ENCODE results near the gene MORN1.

Gene MORN1

DNA sequence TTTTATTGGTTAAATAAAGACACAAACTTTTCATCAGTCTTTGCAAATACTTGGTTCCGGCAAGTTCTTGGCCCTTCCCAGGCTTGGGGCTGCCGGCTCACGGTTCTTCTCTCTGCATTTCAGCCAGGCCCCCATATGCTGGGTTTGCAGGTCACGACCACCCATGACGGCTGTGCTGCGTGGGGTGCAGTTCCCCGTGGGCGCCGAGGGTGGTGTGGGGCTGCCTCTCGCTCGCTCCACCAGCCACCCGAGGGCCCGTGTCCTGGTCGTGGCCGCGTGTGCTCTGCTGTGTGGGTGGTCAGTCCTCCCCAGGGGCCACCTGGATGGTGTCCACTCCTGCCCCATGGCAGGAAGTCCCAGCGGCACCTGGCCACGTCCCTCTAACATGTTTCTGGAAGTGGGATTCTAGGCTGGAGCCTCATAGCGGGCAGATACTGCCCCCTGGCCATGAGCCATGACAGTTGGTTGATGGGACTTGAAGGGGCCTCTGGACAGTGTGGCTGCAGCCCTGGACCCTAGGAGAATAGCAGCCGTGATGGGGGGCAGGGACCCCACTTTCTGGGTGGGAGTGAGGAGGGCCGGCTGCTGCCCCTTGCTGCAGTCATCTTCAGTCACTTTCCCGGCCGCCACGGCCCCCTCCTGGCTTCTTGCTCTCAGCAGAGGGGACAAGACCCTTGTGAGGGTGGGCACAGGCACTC, 117.0 kb downstream of the MORN1 start:
- Histone ChIP-seq H3K23ac (ENCODE audit: low read length in 2 of 2) (no peak overlapping the region), H3K4ac (ENCODE audit: low read depth in 1 of 2, low read length in 2 of 2) (peak overlapping the region in 1 of 2 experiments; percentile 49), H3K4me3 (ENCODE audit: insufficient read depth in 1 of 2, low read depth in 1 of 2, low read length in 2 of 2) (no peak overlapping the region), H2BK12ac (ENCODE audit: low read length in 2 of 2) (peak overlapping the region; percentile 31 to 45), H3K9ac (ENCODE audit: low read length) (no peak overlapping the region), H3K27me3 (ENCODE audit: control insufficient read depth in 1 of 2, insufficient read depth in 1 of 2, low read length in 2 of 2) (no peaks in the 10 kb centered on the region), H4K91ac (ENCODE audit: low read length) (peak overlapping the region; percentile 28), H4K8ac (ENCODE audit: low read length) (no peak overlapping the region), H3K14ac (ENCODE audit: low read length in 2 of 2) (no peak overlapping the region), H2AK5ac (ENCODE audit: low read length, severe bottlenecking) (no peak overlapping the region), H3K4me2 (ENCODE audit: low read length, poor library complexity, severe bottlenecking) (no peak overlapping the region), H2AFZ (ENCODE audit: low read depth, low read length) (no peak overlapping the region), H3K79me1 (replicated peaks; ENCODE audit: low read length, poor library complexity, severe bottlenecking) (peaks cover 2% of the 10 kb centered on the region), H2BK15ac (ENCODE audit: low read depth, poor library complexity, severe bottlenecking) (no peak overlapping the region), H3K27ac (ENCODE audit: low read length, poor library complexity, severe bottlenecking) (no peak overlapping the region), H2BK5ac (ENCODE audit: low read depth, low read length, poor library complexity, severe bottlenecking) (no peak overlapping the region), H3K4me1 (ENCODE audit: control insufficient read depth, insufficient read depth, low read depth, low read length) (peaks cover 85% of the 10 kb centered on the region), H3K36me3 (ENCODE audit: control insufficient read depth in 1 of 2, insufficient read depth in 2 of 2, low read depth in 1 of 2, low read length in 2 of 2) (peaks cover 9 to 37% of the 10 kb centered on the region in 2 experiments), H2BK120ac (ENCODE audit: low read depth, low read length) (no peak overlapping the region), H3K18ac (ENCODE audit: low read depth in 1 of 2, low read length in 2 of 2) (peak overlapping the region; percentile 29 to 38), H3K9me3 (ENCODE audit: control insufficient read depth, low read length) (peaks cover 6% of the 10 kb centered on the region)
- DNase-seq: no peak
- WGBS: 95% methylated on average over 22 of the region's 24 CpGs

DNA sequence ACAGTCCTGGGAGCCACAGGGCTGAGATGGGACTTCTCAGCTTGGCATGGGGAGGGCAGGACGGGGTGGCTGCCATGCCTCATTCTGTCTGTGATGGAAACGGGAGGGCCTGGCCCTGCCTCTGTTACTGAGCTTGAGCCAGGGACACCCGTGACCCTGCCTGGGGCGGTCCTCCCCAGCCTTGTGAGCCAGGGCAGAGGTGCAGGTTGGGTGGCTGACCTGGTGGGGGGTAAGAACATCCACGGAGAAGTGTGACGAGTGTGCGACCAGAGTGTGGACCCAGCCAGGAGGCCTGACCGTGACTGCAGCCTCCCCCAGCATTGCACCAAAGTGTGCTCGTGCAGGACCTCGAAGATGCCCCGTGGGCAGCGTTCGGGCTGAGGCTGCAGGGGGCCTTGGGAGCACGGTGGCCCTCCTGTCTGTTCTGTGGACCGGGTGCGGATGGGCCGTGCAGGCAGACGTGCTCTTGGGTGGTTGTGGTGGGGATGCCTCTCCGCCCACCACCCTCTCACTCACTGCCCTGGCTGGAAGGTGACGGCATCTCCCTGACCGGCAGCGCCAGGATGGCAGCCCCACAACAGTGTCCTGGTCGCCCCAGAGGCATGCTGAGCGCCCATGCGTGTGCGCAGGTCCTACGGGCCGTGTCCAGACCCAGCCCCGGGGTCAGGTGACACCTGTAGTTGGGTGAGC, 117.8 kb downstream of the MORN1 start:
- WGBS: 95% methylated on average over 27 of the region's 29 CpGs
- no peak overlapping the region for H3K4me2 ChIP-seq (ENCODE audit: low read length, poor library complexity, severe bottlenecking)
- H2AFZ ChIP-seq (ENCODE audit: low read depth, low read length): no peak overlapping the region
- H2BK120ac ChIP-seq (ENCODE audit: low read depth, low read length): no peak overlapping the region
- H3K36me3 ChIP-seq (ENCODE audit: control insufficient read depth in 1 of 2, insufficient read depth in 2 of 2, low read depth in 1 of 2, low read length in 2 of 2): peaks cover 9 to 37% of the 10 kb centered on the region in 2 experiments
- no peak overlapping the region for H2BK15ac ChIP-seq (ENCODE audit: low read depth, poor library complexity, severe bottlenecking)
- no peak overlapping the region for H2AK5ac ChIP-seq (ENCODE audit: low read length, severe bottlenecking)
- H3K27ac ChIP-seq (ENCODE audit: low read length, poor library complexity, severe bottlenecking): no peak overlapping the region
- H3K9me3 ChIP-seq (ENCODE audit: control insufficient read depth, low read length): peaks cover 6% of the 10 kb centered on the region
- H4K8ac ChIP-seq (ENCODE audit: low read length): no peak overlapping the region
- peak overlapping the region in 1 of 2 experiments; percentile 7 for H2BK12ac ChIP-seq (ENCODE audit: low read length in 2 of 2)
- no peak overlapping the region for H3K23ac ChIP-seq (ENCODE audit: low read length in 2 of 2)
- peak overlapping the region in 1 of 2 experiments; percentile 26 for H3K18ac ChIP-seq (ENCODE audit: low read depth in 1 of 2, low read length in 2 of 2)
- no peak overlapping the region for H3K14ac ChIP-seq (ENCODE audit: low read length in 2 of 2)
- H3K9ac ChIP-seq (ENCODE audit: low read length): no peak overlapping the region
- DNase-seq: no peak
- no peak overlapping the region for H2BK5ac ChIP-seq (ENCODE audit: low read depth, low read length, poor library complexity, severe bottlenecking)
- peak overlapping the region in 1 of 2 experiments; percentile 58 for H3K4ac ChIP-seq (ENCODE audit: low read depth in 1 of 2, low read length in 2 of 2)
- H3K79me1 ChIP-seq (replicated peaks; ENCODE audit: low read length, poor library complexity, severe bottlenecking): peaks cover 2% of the 10 kb centered on the region
- peak overlapping the region; percentile 47 for H4K91ac ChIP-seq (ENCODE audit: low read length)
- H3K27me3 ChIP-seq (ENCODE audit: control insufficient read depth in 1 of 2, insufficient read depth in 1 of 2, low read length in 2 of 2): no peaks in the 10 kb centered on the region
- no peak overlapping the region for H3K4me3 ChIP-seq (ENCODE audit: insufficient read depth in 1 of 2, low read depth in 1 of 2, low read length in 2 of 2)
- peaks cover 82% of the 10 kb centered on the region for H3K4me1 ChIP-seq (ENCODE audit: control insufficient read depth, insufficient read depth, low read depth, low read length)

DNA sequence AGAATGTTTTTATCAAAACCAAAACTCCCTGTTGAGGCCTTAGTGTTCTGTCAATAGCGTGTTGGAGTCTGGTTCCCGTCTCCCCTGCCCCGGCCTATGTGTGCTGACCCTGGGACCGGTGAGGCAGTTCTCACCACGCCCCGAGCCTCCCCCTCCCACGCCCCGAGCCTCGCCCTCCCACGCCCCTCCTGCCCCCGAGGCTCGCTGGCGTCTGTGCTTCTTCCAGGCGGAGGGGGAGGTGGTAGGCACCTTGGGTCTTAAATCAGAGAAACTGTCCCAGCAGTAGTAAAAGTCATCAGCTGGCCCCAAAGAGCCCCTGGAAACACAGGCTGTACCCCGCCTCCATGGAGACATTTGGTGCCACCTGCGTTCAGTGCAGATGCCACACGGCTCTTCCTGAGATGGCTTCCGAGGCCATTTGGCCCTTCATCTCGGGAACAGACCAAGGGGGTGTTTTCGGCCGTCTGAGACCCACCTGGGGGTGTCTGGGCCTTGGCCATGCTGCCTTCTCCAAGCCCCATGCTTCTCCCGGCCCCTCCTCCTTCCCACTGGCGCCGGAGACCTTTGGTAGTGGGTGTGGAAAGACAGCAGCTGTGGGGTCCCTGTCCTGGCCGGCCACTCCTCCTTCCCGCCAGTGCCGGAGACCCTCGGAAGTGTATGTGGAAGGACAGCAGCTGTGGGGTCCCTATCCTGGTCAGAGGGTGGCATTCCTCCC, 118.5 kb downstream of the MORN1 start:
- Histone ChIP-seq H2AFZ (ENCODE audit: low read depth, low read length) (no peak overlapping the region), H3K4me2 (ENCODE audit: low read length, poor library complexity, severe bottlenecking) (no peak overlapping the region), H3K27me3 (ENCODE audit: control insufficient read depth in 1 of 2, insufficient read depth in 1 of 2, low read length in 2 of 2) (no peaks in the 10 kb centered on the region), H2BK15ac (ENCODE audit: low read depth, poor library complexity, severe bottlenecking) (no peak overlapping the region), H4K91ac (ENCODE audit: low read length) (no peak overlapping the region), H3K23ac (ENCODE audit: low read length in 2 of 2) (no peak overlapping the region), H2BK12ac (ENCODE audit: low read length in 2 of 2) (no peak overlapping the region), H3K4ac (ENCODE audit: low read depth in 1 of 2, low read length in 2 of 2) (peak overlapping the region in 1 of 2 experiments; percentile 58), H3K27ac (ENCODE audit: low read length, poor library complexity, severe bottlenecking) (no peak overlapping the region), H3K4me1 (ENCODE audit: control insufficient read depth, insufficient read depth, low read depth, low read length) (peaks cover 82% of the 10 kb centered on the region), H4K8ac (ENCODE audit: low read length) (no peak overlapping the region), H2BK5ac (ENCODE audit: low read depth, low read length, poor library complexity, severe bottlenecking) (no peak overlapping the region), H3K9ac (ENCODE audit: low read length) (no peak overlapping the region), H3K36me3 (ENCODE audit: control insufficient read depth in 1 of 2, insufficient read depth in 2 of 2, low read depth in 1 of 2, low read length in 2 of 2) (peaks cover 4 to 33% of the 10 kb centered on the region in 2 experiments), H3K4me3 (ENCODE audit: insufficient read depth in 1 of 2, low read depth in 1 of 2, low read length in 2 of 2) (no peak overlapping the region), H3K14ac (ENCODE audit: low read length in 2 of 2) (no peak overlapping the region), H3K79me1 (replicated peaks; ENCODE audit: low read length, poor library complexity, severe bottlenecking) (peaks cover 2% of the 10 kb centered on the region), H2AK5ac (ENCODE audit: low read length, severe bottlenecking) (no peak overlapping the region), H2BK120ac (ENCODE audit: low read depth, low read length) (no peak overlapping the region), H3K18ac (ENCODE audit: low read depth in 1 of 2, low read length in 2 of 2) (peak overlapping the region in 1 of 2 experiments; percentile 3), H3K9me3 (ENCODE audit: control insufficient read depth, low read length) (peaks cover 4% of the 10 kb centered on the region)
- WGBS: 81% methylated on average over 27 of the region's 28 CpGs
- no peak for DNase-seq
